Measurements from ENCODE around the gene RGP1.

Gene RGP1

GRCh38 chr9:35712762-35713400, 36.2 kb upstream of the RGP1 start:
- TF ChIP-seq, protein P1, sequence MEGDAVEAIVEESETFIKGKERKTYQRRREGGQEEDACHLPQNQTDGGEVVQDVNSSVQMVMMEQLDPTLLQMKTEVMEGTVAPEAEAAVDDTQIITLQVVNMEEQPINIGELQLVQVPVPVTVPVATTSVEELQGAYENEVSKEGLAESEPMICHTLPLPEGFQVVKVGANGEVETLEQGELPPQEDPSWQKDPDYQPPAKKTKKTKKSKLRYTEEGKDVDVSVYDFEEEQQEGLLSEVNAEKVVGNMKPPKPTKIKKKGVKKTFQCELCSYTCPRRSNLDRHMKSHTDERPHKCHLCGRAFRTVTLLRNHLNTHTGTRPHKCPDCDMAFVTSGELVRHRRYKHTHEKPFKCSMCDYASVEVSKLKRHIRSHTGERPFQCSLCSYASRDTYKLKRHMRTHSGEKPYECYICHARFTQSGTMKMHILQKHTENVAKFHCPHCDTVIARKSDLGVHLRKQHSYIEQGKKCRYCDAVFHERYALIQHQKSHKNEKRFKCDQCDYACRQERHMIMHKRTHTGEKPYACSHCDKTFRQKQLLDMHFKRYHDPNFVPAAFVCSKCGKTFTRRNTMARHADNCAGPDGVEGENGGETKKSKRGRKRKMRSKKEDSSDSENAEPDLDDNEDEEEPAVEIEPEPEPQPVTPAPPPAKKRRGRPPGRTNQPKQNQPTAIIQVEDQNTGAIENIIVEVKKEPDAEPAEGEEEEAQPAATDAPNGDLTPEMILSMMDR (IDR thresholded peaks at IDR 0.05; ENCODE audit: low read depth, low read length), result no peak
- TF ChIP-seq POLR2A (IDR thresholded peaks at IDR 0.05; ENCODE audit: extremely low read depth, insufficient read length), result no peak
- no peak for TF ChIP-seq MYC (IDR thresholded peaks at IDR 0.05; ENCODE audit: low read depth, low read length)
- TF ChIP-seq MAX (IDR thresholded peaks at IDR 0.05; ENCODE audit: low read depth, low read length), result no peak
- H3K4me3 ChIP-seq (ENCODE audit: low read depth, low read length), result no peak overlapping the region
- no peak for DNase-seq (ENCODE audit: low read depth)

DNA sequence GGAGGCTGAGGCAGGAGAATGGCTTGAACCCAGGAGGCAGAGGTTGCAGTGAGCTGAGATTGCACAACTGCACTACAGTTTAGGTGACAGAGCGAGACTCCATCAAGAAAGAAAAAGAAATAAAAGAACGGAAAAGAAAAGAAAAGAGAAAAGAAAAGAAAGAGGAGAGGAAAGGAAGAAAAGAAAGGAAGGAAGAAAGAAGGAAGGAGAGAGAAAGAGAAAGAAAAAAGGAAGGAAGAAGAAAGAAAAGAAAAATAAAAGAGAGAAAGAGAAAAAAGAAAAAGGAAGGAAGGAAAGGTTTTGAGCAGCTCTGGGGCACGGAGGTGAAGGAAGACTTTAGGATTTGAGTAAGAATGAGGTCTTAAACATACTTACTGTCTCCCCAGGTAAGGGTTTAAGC, 35.5 kb upstream of the RGP1 start:
- TF ChIP-seq, protein P1 (IDR thresholded peaks at IDR 0.05; ENCODE audit: low read depth, low read length), result no peak
- TF ChIP-seq POLR2A (IDR thresholded peaks at IDR 0.05; ENCODE audit: extremely low read depth, insufficient read length) (no peak), MYC (IDR thresholded peaks at IDR 0.05; ENCODE audit: low read depth, low read length) (no peak), MAX (IDR thresholded peaks at IDR 0.05; ENCODE audit: low read depth, low read length) (no peak)
- DNase-seq (ENCODE audit: low read depth), result no peak

DNA sequence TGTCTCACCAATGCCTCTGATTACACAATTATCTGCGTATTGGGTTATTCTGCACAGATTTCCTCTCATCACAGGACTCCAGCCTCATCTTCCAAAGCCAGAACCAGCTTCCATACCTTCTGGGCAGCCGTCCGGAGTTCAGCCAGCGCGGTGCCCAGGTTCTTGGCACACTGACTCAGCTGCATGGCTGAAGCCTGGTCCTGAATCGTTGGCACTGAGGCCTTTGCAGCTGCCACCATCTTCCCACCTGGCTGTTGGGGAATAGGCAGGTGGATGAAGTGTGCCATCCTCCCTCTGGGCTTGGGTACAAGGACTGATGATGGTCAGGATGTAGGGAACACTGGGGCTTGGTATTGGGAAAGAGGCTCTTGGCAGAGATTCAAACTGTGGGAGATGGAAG, 35.0 kb upstream of the RGP1 start:
- DNase-seq (ENCODE audit: low read depth), result no peak
- TF ChIP-seq MAX (IDR thresholded peaks at IDR 0.05; ENCODE audit: low read depth, low read length) (no peak), MYC (IDR thresholded peaks at IDR 0.05; ENCODE audit: low read depth, low read length) (no peak), POLR2A (IDR thresholded peaks at IDR 0.05; ENCODE audit: extremely low read depth, insufficient read length) (no peak)
- TF ChIP-seq, protein P1 (IDR thresholded peaks at IDR 0.05; ENCODE audit: low read depth, low read length), result no peak
- no peak overlapping the region for H3K4me3 ChIP-seq (ENCODE audit: low read depth, low read length)

More for the DNA sequence above, 35.5 kb upstream of the RGP1 start:
- H3K4me3 ChIP-seq (ENCODE audit: low read depth, low read length), result no peak overlapping the region

DNA sequence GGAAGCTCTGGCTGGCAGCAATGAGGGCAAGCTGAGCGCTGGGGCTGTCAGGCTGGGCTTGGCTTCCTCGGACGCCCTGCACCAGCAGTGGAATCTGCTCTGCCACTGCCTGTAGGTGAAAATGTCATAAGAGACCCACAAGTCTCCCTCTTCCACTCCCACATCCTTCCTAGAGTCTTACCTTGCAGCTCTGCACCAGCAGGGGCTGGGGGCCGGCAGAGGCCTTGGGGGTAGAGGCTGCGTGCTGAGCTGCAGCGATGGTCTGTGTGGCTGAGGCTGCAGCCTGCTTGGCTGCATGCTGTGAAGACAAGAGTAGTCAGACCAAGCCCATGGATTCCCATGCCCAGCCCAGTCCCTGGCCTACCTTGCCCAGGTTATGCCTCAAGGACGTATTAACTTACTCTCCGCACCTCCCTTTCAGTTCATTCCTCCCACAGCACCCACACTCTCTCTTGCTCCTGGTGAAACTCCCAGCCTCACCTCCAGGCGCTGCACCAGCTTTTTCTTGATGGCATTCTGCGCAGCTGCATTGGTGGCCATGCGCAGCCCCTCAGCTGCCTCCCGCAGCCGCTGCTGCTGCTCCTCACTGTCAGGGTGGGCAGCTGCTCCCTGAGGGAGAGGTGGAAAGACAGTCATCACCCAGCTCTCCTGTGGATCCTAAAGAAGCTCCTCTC, 34.4 kb upstream of the RGP1 start:
- TF ChIP-seq MYC (IDR thresholded peaks at IDR 0.05; ENCODE audit: low read depth, low read length) (no peak), POLR2A (IDR thresholded peaks at IDR 0.05; ENCODE audit: extremely low read depth, insufficient read length) (no peak), MAX (IDR thresholded peaks at IDR 0.05; ENCODE audit: low read depth, low read length) (no peak)
- TF ChIP-seq, protein P1 (IDR thresholded peaks at IDR 0.05; ENCODE audit: low read depth, low read length), result no peak
- H3K4me3 ChIP-seq (ENCODE audit: low read depth, low read length), result no peak overlapping the region
- no peak for DNase-seq (ENCODE audit: low read depth)

DNA sequence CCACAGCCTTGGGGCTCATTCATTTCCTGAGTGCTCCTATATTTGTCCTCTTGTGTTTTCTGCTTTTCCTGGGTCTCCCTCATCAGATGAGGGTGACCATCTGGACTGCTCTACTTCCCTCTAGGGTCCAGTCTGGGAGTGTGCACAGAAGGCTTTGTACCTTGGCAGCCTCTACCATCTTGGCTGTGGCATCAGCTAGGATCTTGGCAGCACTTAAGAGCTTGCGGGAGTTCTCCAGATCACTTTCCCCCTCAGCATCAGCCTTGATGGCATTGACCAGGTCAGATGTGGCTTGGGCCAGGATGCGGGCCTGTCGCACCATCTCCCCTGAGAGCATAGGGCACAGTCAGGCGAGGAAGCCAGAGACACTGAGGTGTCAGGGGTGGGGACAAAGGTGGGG, 32.9 kb upstream of the RGP1 start:
- no peak overlapping the region for H3K4me3 ChIP-seq (ENCODE audit: low read depth, low read length)
- TF ChIP-seq POLR2A (IDR thresholded peaks at IDR 0.05; ENCODE audit: extremely low read depth, insufficient read length), result no peak
- TF ChIP-seq, protein P1 (IDR thresholded peaks at IDR 0.05; ENCODE audit: low read depth, low read length), result no peak
- no peak for TF ChIP-seq MAX (IDR thresholded peaks at IDR 0.05; ENCODE audit: low read depth, low read length)
- TF ChIP-seq MYC (IDR thresholded peaks at IDR 0.05; ENCODE audit: low read depth, low read length), result no peak
- no peak for DNase-seq (ENCODE audit: low read depth)

Data from NB4 (cell line).